ENCODE data around the gene MYO18A.

GRCh38 chr17:29076722-29077121 lies 103.5 kb downstream of the MYO18A start:
- no peak for TF ChIP-seq RAD21 (IDR thresholded peaks at IDR 0.05; ENCODE audit: low read length)
- no peak for TF ChIP-seq CTCF (conservative IDR thresholded peaks at IDR 0.05; ENCODE audit: low read depth, low read length)
- TF ChIP-seq SMC3 (IDR thresholded peaks at IDR 0.05; ENCODE audit: low read depth, low read length) = no peak

All from IMR-90 (cell line).